GM19043 (cell line): Measurements from ENCODE around the gene KRTAP5-4.

Experiments
- ATAC-seq: cut with Tn5 transposase; IDR thresholded peaks from one replicate; pipeline ENCODE4 v1.9.1; 2021; ENCODE audit warnings: low read depth; ENCODE audit not compliant: unreplicated experiment

KRTAP5-4 gene

GRCh38 chr11:1574238-1574932, 47.6 kb downstream of the KRTAP5-4 start:
- no peak for ATAC-seq

- ATAC-seq: no peak
These were observed 48.1 kb downstream of the KRTAP5-4 start for GRCh38 chr11:1573903-1574237.

GRCh38 chr11:1573077-1573902, 48.6 kb downstream of the KRTAP5-4 start:
- ATAC-seq: no peak

- no peak for ATAC-seq
These were observed 49.5 kb downstream of the KRTAP5-4 start, which contains the start of gene DUSP8 for GRCh38 chr11:1572197-1573076. DUSP8 (minus strand) TSS chr11:1572271; CDS start chr11:1565826, 6,445 bp downstream.

GRCh38 chr11:1571760-1572196, 50.2 kb downstream of the KRTAP5-4 start:
- no peak for ATAC-seq
